SK-N-SH (cell line): ENCODE measurements around the gene MEF2C. TPM values are rescaled to one million over a fixed set of nuclear protein-coding genes. Genes with fewer than 3 reads are reported as not detected.

Experiments used
- CTCF ChIA-PET: fragments of 300-600, 350-600 bp; formaldehyde crosslinking; extraction: SDS; loops from one replicate; lab custom pipeline; 2021; lab: Yijun Ruan, JAX
- POLR2A ChIA-PET: fragments of 350-600 bp; sonication (Branson Sonifier 250); formaldehyde crosslinking; extraction: SDS; loops from one replicate; lab custom pipeline; 2020; ENCODE audit warnings: antibody characterized with exemption, inconsistent platforms; lab: Yijun Ruan, JAX
- DNase-seq: peaks from one replicate; pipeline ENCODE4 v3.0.0; 2012
- H2AFZ ChIP-seq: fragments of 200-600 bp; sonication (generic); 2 replicates; pipeline ENCODE4 v1.8.1; 2016; ENCODE audit warnings: antibody characterized with exemption, mild to moderate bottlenecking, low read depth
- H3F3A ChIP-seq: fragments of 200-600 bp; sonication (generic); replicated peaks from 2 replicates; pipeline ENCODE3; 2016; ENCODE audit warnings: antibody characterized with exemption, mild to moderate bottlenecking; ENCODE audit not compliant: insufficient read depth
- H3K27ac ChIP-seq, 2 experiments: fragments of 200-500 bp in 1 of 2; fragments of 200-600 bp in 1 of 2; sonication (Bioruptor generic) in 1 of 2; sonication (generic), shearing (Covaris generic) in 1 of 2; 2 replicates each; pipeline versions ENCODE4 v1.5.1 to v1.6.1; 2014 to 2016; ENCODE audit warnings: low read depth in 2 of 2, inconsistent platforms in 1 of 2, low read length in 1 of 2, mild to moderate bottlenecking in 1 of 2, mixed read lengths in 1 of 2
- H3K27me3 ChIP-seq: fragments of 200-600 bp; sonication (generic), shearing (Covaris generic); 2 replicates; pipeline ENCODE4 v1.6.1; 2016; ENCODE audit warnings: mixed run types; ENCODE audit not compliant: insufficient read depth
- H3K36me3 ChIP-seq, 2 experiments: fragments of 200-500 bp in 1 of 2; fragments of 200-600 bp in 1 of 2; sonication (Bioruptor generic) in 1 of 2; sonication (generic) in 1 of 2; replicated peaks in 1 of 2; 2 replicates each; pipeline versions ENCODE3 to v1.5.1; 2014 to 2016; ENCODE audit warnings: low read length in 1 of 2, mild to moderate bottlenecking in 1 of 2; ENCODE audit not compliant: insufficient read depth in 2 of 2, control insufficient read depth in 1 of 2
- H3K4me1 ChIP-seq, 2 experiments: fragments of 200-500 bp in 1 of 2; fragments of 200-600 bp in 1 of 2; sonication (Bioruptor generic) in 1 of 2; sonication (generic), shearing (Covaris generic) in 1 of 2; 2 replicates each; pipeline versions ENCODE4 v1.5.1 to v1.6.1; 2014 to 2016; ENCODE audit warnings: low read depth in 1 of 2, low read length in 1 of 2, mixed run types in 1 of 2; ENCODE audit not compliant: insufficient read depth in 2 of 2, control insufficient read depth in 1 of 2
- H3K4me2 ChIP-seq: fragments of 200-600 bp; sonication (generic), shearing (Covaris generic); 2 replicates; pipeline ENCODE4 v1.6.1; 2017; ENCODE audit warnings: mixed run types
- H3K4me3 ChIP-seq, 2 experiments: fragments of 200-500 bp in 1 of 2; fragments of 200-600 bp in 1 of 2; sonication (Bioruptor generic) in 1 of 2; sonication (generic), shearing (Covaris generic) in 1 of 2; 2 replicates each; pipeline versions ENCODE4 v1.5.1 to v1.8.1; 2014 to 2016; ENCODE audit warnings: low read depth in 2 of 2, inconsistent platforms in 1 of 2, low read length in 1 of 2, mild to moderate bottlenecking in 1 of 2, mixed read lengths in 1 of 2, moderate library complexity in 1 of 2
- H3K79me2 ChIP-seq: fragments of 200-600 bp; sonication (generic); 2 replicates; pipeline ENCODE4 v1.8.1; 2017; ENCODE audit warnings: mild to moderate bottlenecking; ENCODE audit not compliant: insufficient read depth
- H3K9ac ChIP-seq: fragments of 200-600 bp; sonication (generic); 2 replicates; pipeline ENCODE4 v1.6.1; 2017; ENCODE audit warnings: mixed run types
- H3K9me2 ChIP-seq: fragments of 200-600 bp; sonication (generic); 2 replicates; pipeline ENCODE4 v1.6.1; 2017; ENCODE audit warnings: mixed run types
- H3K9me3 ChIP-seq: fragments of 200-600 bp; sonication (generic); 2 replicates; pipeline ENCODE4 v1.6.1; 2017; ENCODE audit warnings: mixed run types, mild to moderate bottlenecking, moderate library complexity
- H4K20me1 ChIP-seq: fragments of 200-600 bp; sonication (generic); 2 replicates; pipeline ENCODE4 v1.6.1; 2017; ENCODE audit warnings: mild to moderate bottlenecking, mixed run types; ENCODE audit not compliant: insufficient read depth
- CHD2 ChIP-seq: fragments of 150-350 bp; IDR thresholded peaks from 2 replicates; pipeline ENCODE4 v1.6.1; 2018; ENCODE audit warnings: low read length; ENCODE audit not compliant: partially characterized antibody
- EP300 ChIP-seq, 2 experiments: IDR thresholded peaks; 2 replicates each; pipeline versions ENCODE4 v1.4.0 to v1.6.1; 2012; ENCODE audit warnings: borderline replicate concordance in 1 of 2, low read depth in 1 of 2, low read length in 1 of 2
- FOXM1 ChIP-seq: IDR thresholded peaks from 2 replicates; pipeline ENCODE4 v1.4.0; 2012; ENCODE audit warnings: low read depth, mild to moderate bottlenecking
- IRF3 ChIP-seq: fragments of 150-350 bp; IDR thresholded peaks from 2 replicates; pipeline ENCODE4 v1.6.1; 2016; ENCODE audit warnings: mild to moderate bottlenecking, low read depth, low read length
- MAX ChIP-seq: IDR thresholded peaks from 2 replicates; pipeline ENCODE4 v1.4.0; 2012; ENCODE audit warnings: low read depth
- NFIC ChIP-seq: IDR thresholded peaks from 2 replicates; pipeline ENCODE4 v1.4.0; 2012; ENCODE audit warnings: borderline replicate concordance
- POLR2AphosphoS5 ChIP-seq: IDR thresholded peaks from 2 replicates; pipeline ENCODE4 v1.6.1; 2012; ENCODE audit warnings: low read depth, low read length
- RAD21 ChIP-seq: IDR thresholded peaks from 2 replicates; pipeline ENCODE4 v1.6.1; 2012; ENCODE audit warnings: mild to moderate bottlenecking, low read length
- RCOR1 ChIP-seq: fragments of 150-350 bp; IDR thresholded peaks from 2 replicates; pipeline ENCODE4 v1.6.1; 2017; ENCODE audit warnings: antibody characterized with exemption, low read length
- RFX5 ChIP-seq: IDR thresholded peaks from 2 replicates; pipeline ENCODE4 v1.6.1; 2012; ENCODE audit warnings: mild to moderate bottlenecking, improper control_type of control experiment, low read length
- SIN3A ChIP-seq: IDR thresholded peaks from 2 replicates; pipeline ENCODE4 v1.6.1; 2012; ENCODE audit warnings: low read depth, mild to moderate bottlenecking, low read length, moderate library complexity, borderline replicate concordance
- TAF1 ChIP-seq: IDR thresholded peaks from 2 replicates; pipeline ENCODE4 v1.6.1; 2012; ENCODE audit warnings: low read depth, mild to moderate bottlenecking, low read length, moderate library complexity, borderline replicate concordance
- TEAD4 ChIP-seq: IDR thresholded peaks from 2 replicates; pipeline ENCODE4 v1.4.0; 2012; ENCODE audit warnings: mild to moderate bottlenecking, borderline replicate concordance; ENCODE audit not compliant: insufficient read depth
- USF1 ChIP-seq: IDR thresholded peaks from 2 replicates; pipeline ENCODE4 v1.4.0; 2012; ENCODE audit warnings: low read depth, borderline replicate concordance
- USF2 ChIP-seq: fragments of 150-350 bp; IDR thresholded peaks from 2 replicates; pipeline ENCODE4 v1.6.1; 2017; ENCODE audit warnings: antibody characterized with exemption, low read length, low read depth, borderline replicate concordance
- YY1 ChIP-seq: IDR thresholded peaks from 2 replicates; pipeline ENCODE4 v1.4.0; 2012; ENCODE audit warnings: low read depth, mild to moderate bottlenecking
- WGBS: methylation state at CpG from one replicate; pipeline ENCODE4 v1.1.6; 2017; ENCODE audit warnings: low lambda C conversion rate; 5-methylcytosine and 5-hydroxymethylcytosine counted together
- polyA plus RNA-seq, 3 experiments: library from polyadenylated mRNA; depleted of rRNA; stranded (reverse); fragments of >200 nt; gene quantifications; 2 replicates each; pipeline ENCODE4 v1.2.3, GENCODE V29; 2012

The MEF2C gene
- polyA plus RNA-seq, 1 of the 3 experiments (the other 2 are of a cell fraction): 1.2 TPM

- H3K27ac ChIP-seq: no peak overlapping the region
- no peak overlapping the region for H3K4me3 ChIP-seq
- H3K4me1 ChIP-seq: peaks cover 5 to 17% of the 10 kb centered on the region in 2 experiments
- POLR2A ChIA-PET: no interaction called here
- H4K20me1 ChIP-seq: no peaks in the 10 kb centered on the region
- no peaks in the 10 kb centered on the region for H3K79me2 ChIP-seq
- H3K36me3 ChIP-seq: no peaks in the 10 kb centered on the region
- no peak overlapping the region for H3K4me2 ChIP-seq
- H2AFZ ChIP-seq: no peak overlapping the region
- H3K27me3 ChIP-seq: no peaks in the 10 kb centered on the region
- TF ChIP-seq NFIC (no peak), RAD21 (no peak), EP300 (IDR thresholded peaks at IDR 0.05; ENCODE audit: borderline replicate concordance in 1 of 2, low read depth in 1 of 2, low read length in 1 of 2) (no peak), USF1 (no peak), RFX5 (no peak), USF2 (no peak), TAF1 (no peak), TEAD4 (no peak), POLR2AphosphoS5 (no peak), IRF3 (no peak), YY1 (no peak), CHD2 (no peak), RCOR1 (no peak), SIN3A (no peak)
- CTCF ChIA-PET: interaction anchor here (1.0 kb wide), 1 partner anchor 14 kb away, joined by 3 read pairs; no protein-coding TSS in a partner anchor
- WGBS: 94% methylated on average over 1 of the region's 1 CpG
- H3K9ac ChIP-seq: no peak overlapping the region
- no peak for DNase-seq
- no peaks in the 10 kb centered on the region for H3F3A ChIP-seq
- H3K9me2 ChIP-seq: peaks cover 5% of the 10 kb centered on the region; the same call in 1 of the 2 replicates
- no peaks in the 10 kb centered on the region for H3K9me3 ChIP-seq
Measured at GRCh38 chr5:88823201-88823600, 59.8 kb downstream of the MEF2C start.

GRCh38 chr5:88821161-88821560, 61.8 kb downstream of the MEF2C start:
- H4K20me1 ChIP-seq: no peaks in the 10 kb centered on the region
- H3K36me3 ChIP-seq: no peaks in the 10 kb centered on the region
- H3K4me1 ChIP-seq: peaks cover 0 to 6% of the 10 kb centered on the region in 2 experiments; a peak in 2 of 4 replicates
- CTCF ChIA-PET: no interaction called here
- no peak overlapping the region for H3K9ac ChIP-seq
- H3K4me2 ChIP-seq: no peak overlapping the region
- peaks cover 5% of the 10 kb centered on the region; the same call in 1 of the 2 replicates for H3K9me2 ChIP-seq
- H3K27ac ChIP-seq: no peak overlapping the region
- H2AFZ ChIP-seq: no peak overlapping the region
- POLR2A ChIA-PET: interaction anchor here (0.6 kb wide), 1 partner anchor 9 kb away, joined by 3 read pairs; no protein-coding TSS in a partner anchor
- no peaks in the 10 kb centered on the region for H3K79me2 ChIP-seq
- no peak for TF ChIP-seq MAX
- TF ChIP-seq YY1: no peak
- no peak for TF ChIP-seq FOXM1
- TF ChIP-seq, all 33 proteins: peak for 0
- Histone ChIP-seq H3F3A (no peaks in the 10 kb centered on the region), H3K4me3 (no peak overlapping the region), H3K9me3 (no peaks in the 10 kb centered on the region), H3K27me3 (no peaks in the 10 kb centered on the region)
- no peak for DNase-seq
- 86% methylated on average over 4 of the region's 4 CpGs for WGBS
